Peyer's patch (tissue), 4 donors: Measurements from ENCODE around the gene NME9. TPM values are rescaled to one million over a fixed set of nuclear protein-coding genes. Genes with fewer than 3 reads are reported as not detected.

Experiments used
- DNase-seq, 3 donors: peaks; one replicate each; pipeline ENCODE4 v3.0.0-alpha.2; 2017 to 2019
- H3K27ac ChIP-seq, 4 donors: fragments of 200-600 bp; sonication (generic); one replicate each; pipeline ENCODE4 v1.5.1; 2016 to 2019
- H3K27me3 ChIP-seq, 2 donors: fragments of 200-600 bp; sonication (generic); one replicate each; pipeline ENCODE4 v1.5.1; 2019
- H3K36me3 ChIP-seq, 3 donors: fragments of 200-600 bp; sonication (generic); one replicate each; pipeline ENCODE4 v1.5.1; 2016 to 2019
- H3K4me1 ChIP-seq, 4 donors: fragments of 200-600 bp; sonication (generic); one replicate each; pipeline ENCODE4 v1.5.1; 2016 to 2019
- H3K4me3 ChIP-seq, 4 donors: fragments of 200-600 bp; sonication (generic); 1 replicate in 3 of 4; 2 replicates in 1 of 4; pipeline ENCODE4 v1.5.1; 2016 to 2019; ENCODE audit warnings: mild to moderate bottlenecking in 1 of 4
- H3K9me3 ChIP-seq, 4 donors: fragments of 200-600 bp; sonication (generic); one replicate each; pipeline ENCODE4 v1.5.1; 2016 to 2019; ENCODE audit warnings: mild to moderate bottlenecking in 1 of 4
- CTCF ChIP-seq, 6 experiments: fragments of 450-650 bp in 4 of 6; fragments of 200-600 bp in 2 of 6; sonication (generic) in 1 of 6; IDR thresholded peaks; one replicate each; pipeline ENCODE4 v1.5.1; 2017 to 2019; ENCODE audit warnings: antibody characterized with exemption in 6 of 6, mild to moderate bottlenecking in 3 of 6, moderate library complexity in 1 of 6
- POLR2A ChIP-seq, 2 donors: fragments of 450-650 bp; IDR thresholded peaks; one replicate each; pipeline ENCODE4 v1.5.1; 2017; ENCODE audit warnings: antibody characterized with exemption in 2 of 2, mild to moderate bottlenecking in 2 of 2, moderate library complexity in 2 of 2
- total RNA-seq, 4 donors: library from RNA; depleted of rRNA; stranded (reverse); fragments of >200 nt; gene quantifications; one replicate each; pipeline ENCODE4 v1.1.0, GENCODE V29; 2016

The NME9 gene
- total RNA-seq, 4 donors from 2014 or later = not detected

GRCh38 chr3:138334608-138335007 is 5.0 kb upstream of the NME9 start:
- TF ChIP-seq POLR2A (IDR thresholded peaks at IDR 0.05) (no peak), CTCF (IDR thresholded peaks at IDR 0.05) (no peak)
- DNase-seq = no peak
- H3K9me3 ChIP-seq = no peaks in the 10 kb centered on the region
- H3K4me1 ChIP-seq = peaks cover 0 to 4% (median 0%) of the 10 kb centered on the region in 4 donors
- H3K27ac ChIP-seq = no peak overlapping the region
- no peaks in the 10 kb centered on the region for H3K36me3 ChIP-seq
- H3K27me3 ChIP-seq = no peaks in the 10 kb centered on the region
- H3K4me3 ChIP-seq = no peak overlapping the region

GRCh38 chr3:138332472-138333073 is 2.9 kb upstream of the NME9 start:
- H3K4me3 ChIP-seq = no peak overlapping the region
- no peaks in the 10 kb centered on the region for H3K36me3 ChIP-seq
- H3K27me3 ChIP-seq = no peaks in the 10 kb centered on the region
- no peaks in the 10 kb centered on the region for H3K9me3 ChIP-seq
- DNase-seq = no peak
- H3K4me1 ChIP-seq = peaks cover 0 to 10% (median 3%) of the 10 kb centered on the region in 4 donors
- peak in 5 of 6 experiments; percentile 32 to 47 (median 45) for TF ChIP-seq CTCF (IDR thresholded peaks at IDR 0.05)
- no peak for TF ChIP-seq POLR2A (IDR thresholded peaks at IDR 0.05)
- no peak overlapping the region for H3K27ac ChIP-seq

GRCh38 chr3:138331143-138331894 is 1.7 kb upstream of the NME9 start:
- TF ChIP-seq CTCF (IDR thresholded peaks at IDR 0.05) = no peak
- no peak overlapping the region for H3K4me3 ChIP-seq

GRCh38 chr3:138329984-138330293 is 288 bp upstream of the NME9 start:
- Histone ChIP-seq H3K27me3 (no peaks in the 10 kb centered on the region), H3K9me3 (no peaks in the 10 kb centered on the region), H3K27ac (peak overlapping the region in 1 of 4 donors; percentile 71), H3K4me3 (peak overlapping the region; percentile 48 to 80 (median 58)), H3K36me3 (no peaks in the 10 kb centered on the region), H3K4me1 (peaks cover 0 to 10% (median 3%) of the 10 kb centered on the region in 4 donors)
- TF ChIP-seq CTCF (IDR thresholded peaks at IDR 0.05) (no peak), POLR2A (IDR thresholded peaks at IDR 0.05) (no peak)
- no peak for DNase-seq

More at GRCh38 chr3:138331143-138331894, 1.7 kb upstream of the NME9 start:
- Histone ChIP-seq H3K9me3 (no peaks in the 10 kb centered on the region), H3K27ac (no peak overlapping the region), H3K4me1 (peaks cover 0 to 10% (median 3%) of the 10 kb centered on the region in 4 donors), H3K27me3 (no peaks in the 10 kb centered on the region), H3K36me3 (no peaks in the 10 kb centered on the region)
- DNase-seq = no peak

- DNase-seq = no peak
- peaks cover 0 to 10% (median 3%) of the 10 kb centered on the region in 4 donors for H3K4me1 ChIP-seq
- no peak overlapping the region for H3K4me3 ChIP-seq
- no peak overlapping the region for H3K27ac ChIP-seq
- no peaks in the 10 kb centered on the region for H3K36me3 ChIP-seq
- H3K27me3 ChIP-seq = no peaks in the 10 kb centered on the region
- TF ChIP-seq POLR2A (IDR thresholded peaks at IDR 0.05) (no peak), CTCF (IDR thresholded peaks at IDR 0.05) (no peak)
- no peaks in the 10 kb centered on the region for H3K9me3 ChIP-seq
These were observed 1.3 kb downstream of the NME9 start for GRCh38 chr3:138328341-138328740.
